CD4-positive, alpha-beta T cell treated with Interleukin-15 for 1 hour (primary cell): ENCODE results near the gene TP53I13.

Experiments used
- DNase-seq: peaks from one replicate; pipeline ENCODE4 v3.0.0-alpha.2; 2020

The TP53I13 gene

DNA sequence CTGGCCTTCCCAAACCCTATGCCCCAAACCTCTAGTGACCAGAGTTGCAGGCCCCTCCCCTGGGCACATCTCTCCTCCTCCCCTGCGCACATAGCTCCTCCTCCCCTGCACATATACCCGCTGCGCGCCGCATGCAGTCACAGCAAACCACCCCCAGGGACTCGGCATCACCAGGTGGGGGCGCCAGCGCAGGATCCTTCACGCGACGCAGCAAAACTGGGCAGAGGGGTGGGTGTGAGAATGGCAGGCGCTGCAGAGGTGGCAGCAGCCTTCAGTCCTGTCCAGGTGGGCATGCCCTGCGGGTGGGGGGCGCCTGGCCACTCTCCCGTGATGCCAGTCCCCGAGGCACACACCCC is 48.6 kb downstream of the TP53I13 start:
- peak; percentile 90 for DNase-seq

DNA sequence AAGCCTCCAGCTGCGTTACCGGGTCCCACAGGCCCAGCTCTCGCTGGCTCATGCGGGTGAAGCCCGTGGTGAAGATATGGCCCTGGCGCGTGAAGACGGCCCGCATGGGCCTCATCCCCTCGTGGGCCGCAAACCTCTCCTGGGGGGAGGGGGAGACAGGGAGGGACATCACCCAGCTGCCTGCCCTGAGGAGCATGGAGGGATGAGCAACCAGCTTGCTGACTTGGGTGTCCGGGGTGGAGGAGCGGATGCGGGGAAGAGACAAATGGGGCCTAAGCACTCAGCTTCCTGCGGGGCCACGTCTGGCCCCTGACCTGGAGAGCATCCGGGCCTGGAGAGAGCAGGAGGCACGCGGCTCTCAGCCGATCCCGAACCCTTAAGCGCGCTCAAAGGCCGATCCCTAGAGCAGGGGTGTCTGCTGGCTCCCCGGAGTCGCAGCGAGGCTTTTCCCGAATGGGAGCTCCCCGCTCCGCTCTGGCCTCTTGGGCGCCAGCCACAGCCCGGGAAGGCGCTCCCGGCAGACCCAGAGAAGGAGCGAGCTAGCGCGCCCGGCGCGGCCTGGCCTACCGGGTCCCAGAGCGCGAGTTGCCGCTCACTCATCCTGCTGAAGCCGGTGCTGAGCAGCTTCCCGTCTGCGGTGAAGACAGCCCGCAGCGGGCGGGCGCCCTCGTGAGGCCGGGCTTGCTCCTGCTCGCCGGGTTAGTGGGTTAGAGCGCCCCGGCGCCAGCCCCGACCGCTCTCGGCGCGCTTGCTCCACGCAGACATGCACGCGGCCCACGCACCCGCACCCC is 49.2 kb downstream of the TP53I13 start:
- peak; percentile 88 for DNase-seq

DNA sequence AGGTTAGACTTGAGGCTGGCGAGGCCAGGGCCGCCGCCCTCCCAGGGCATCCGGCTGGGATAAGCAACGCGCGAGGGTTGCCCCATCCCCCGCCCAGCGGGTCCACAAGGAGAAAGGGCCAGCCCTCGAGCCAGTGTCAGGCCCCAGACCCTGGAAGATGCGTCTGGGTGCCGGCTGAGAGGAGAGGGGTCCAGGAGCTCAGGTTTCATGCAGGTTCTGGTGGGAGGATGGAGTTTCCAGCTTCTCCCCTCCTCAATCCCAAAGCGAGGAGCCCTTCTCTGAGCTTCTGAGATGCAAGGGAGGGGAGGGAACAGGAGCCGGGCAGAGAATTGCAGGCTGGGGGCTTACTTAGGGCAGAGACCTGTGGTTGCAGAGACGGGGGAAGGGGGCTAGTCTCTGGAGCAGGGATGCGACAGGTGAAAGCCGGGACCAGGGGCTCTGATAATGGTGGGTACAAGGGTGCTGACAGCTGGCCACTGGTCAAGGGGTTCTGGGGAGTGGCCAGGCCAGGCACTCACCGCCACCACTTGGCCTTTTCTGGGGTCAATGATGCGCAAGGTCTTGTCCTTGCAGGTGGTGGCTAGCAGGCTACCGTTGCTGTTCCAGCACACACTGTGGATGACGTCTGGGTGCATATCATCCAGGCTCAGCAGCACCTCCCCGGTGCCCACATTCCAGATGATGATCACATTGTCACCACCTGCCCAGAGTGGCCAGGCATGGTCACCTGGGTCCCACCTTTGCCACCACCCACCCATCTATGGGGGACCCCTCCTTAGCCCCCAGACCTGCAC is 50.0 kb downstream of the TP53I13 start:
- DNase-seq = no peak

DNA sequence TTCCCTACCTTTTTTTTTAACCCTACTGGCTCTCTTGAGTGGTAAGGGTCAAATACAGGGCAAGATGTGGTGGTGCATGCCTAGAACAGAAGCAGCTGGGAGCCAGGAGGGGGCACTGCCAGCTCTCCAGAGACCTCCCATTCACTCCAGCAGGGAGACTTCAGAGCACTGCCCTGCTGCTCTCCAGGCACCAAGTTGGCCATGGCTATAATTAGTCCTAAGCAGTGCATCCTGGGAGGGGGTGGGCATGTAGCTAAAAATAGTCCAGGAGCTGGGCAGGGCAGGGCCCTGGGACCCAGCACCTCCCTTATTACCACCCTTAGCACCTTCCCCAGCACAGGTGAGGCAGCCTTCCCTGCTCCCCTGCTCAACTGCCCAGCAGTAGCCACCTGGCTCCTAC is 50.8 kb downstream of the TP53I13 start:
- DNase-seq = no peak

DNA sequence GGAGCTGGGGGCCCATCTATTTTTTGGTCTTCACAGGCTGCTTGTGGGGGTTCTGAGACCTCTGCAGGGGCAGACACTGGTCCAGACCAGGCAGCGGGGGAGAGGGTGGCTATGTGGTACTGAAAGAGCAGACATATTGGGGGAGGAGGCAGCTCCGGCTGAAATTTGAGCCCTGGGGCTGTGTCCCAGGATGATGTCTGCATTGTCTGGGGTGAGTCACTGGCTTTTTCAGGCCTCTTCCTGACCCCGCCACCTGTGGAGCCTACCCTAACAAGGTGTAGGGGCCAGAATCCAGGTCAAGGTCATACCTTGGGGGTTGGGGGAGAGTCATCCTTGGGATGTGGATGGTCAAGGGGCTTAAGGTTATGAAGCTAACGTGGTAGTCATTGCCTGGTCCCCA is 51.8 kb downstream of the TP53I13 start:
- DNase-seq = no peak

DNA sequence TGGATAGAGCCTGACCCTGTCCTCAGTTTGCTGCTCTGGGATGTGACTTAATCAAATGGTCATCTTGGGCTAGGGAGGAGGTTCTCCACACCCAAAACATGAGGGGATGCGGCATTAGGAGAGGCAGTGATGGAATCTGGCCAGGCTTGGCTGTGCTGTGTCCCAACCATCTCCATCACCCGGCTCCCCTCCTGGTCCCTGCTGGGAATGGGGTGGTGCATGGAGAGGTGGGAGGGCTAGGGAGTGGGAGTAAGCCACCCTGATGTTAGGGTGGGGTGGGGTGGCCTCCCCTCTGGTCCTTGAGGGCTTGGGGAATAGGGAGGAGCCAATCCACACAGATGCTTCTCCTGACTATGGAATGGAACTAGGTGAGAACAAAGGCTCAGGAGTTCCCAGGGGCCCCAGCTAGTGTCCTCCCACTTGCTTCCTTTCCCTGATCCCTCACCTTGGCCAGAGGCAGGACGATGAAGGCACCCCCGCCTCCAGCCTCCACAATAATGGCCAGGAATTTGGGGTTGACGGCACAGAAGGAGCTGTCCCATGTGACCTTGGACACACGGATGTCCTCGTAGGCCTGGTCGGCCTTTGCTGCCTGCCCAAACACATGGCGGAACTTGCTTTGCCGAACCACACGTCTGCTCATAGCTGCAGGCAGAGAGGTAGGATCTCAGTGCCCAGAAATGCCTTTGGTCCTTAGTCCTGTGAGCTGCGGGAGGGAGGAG is 52.4 kb downstream of the TP53I13 start:
- DNase-seq = no peak

DNA sequence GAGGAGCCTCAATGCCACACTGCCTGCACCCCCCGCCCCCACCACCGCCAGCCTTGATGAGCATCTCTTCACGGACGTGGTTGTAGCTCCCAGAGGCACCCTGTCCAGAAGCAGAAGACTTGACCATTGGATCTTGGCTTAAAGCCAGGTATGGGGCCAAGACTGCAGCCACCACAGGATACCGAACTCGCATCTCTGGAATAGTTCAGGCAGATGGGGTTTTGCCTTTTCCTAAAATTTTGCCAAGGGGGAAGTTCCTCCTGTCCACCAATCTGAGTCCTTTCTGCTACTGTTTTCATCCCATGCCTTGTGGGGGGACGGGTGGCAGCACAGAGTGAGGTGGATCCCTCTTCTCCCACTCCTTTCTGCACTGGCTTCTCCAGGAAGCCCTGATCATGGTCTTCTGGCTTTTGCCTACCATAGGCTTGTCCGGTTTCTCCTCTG is 53.3 kb downstream of the TP53I13 start:
- no peak for DNase-seq
